Adrenal gland (tissue), 5 donors: Measurements from ENCODE around the gene OSBP2.

Experiments
- CTCF ChIP-seq, 6 experiments: fragments of 450-650 bp in 4 of 6; fragments of 200-600 bp in 2 of 6; sonication (generic) in 1 of 6; IDR thresholded peaks; 1 replicate in 5 of 6; 2 replicates in 1 of 6; pipeline versions ENCODE4 v1.5.1 to v1.8.0; 2016 to 2021; ENCODE audit warnings: antibody characterized with exemption in 6 of 6, mild to moderate bottlenecking in 2 of 6, moderate library complexity in 1 of 6
- POLR2A ChIP-seq, 2 donors: fragments of 450-650 bp; IDR thresholded peaks; one replicate each; pipeline ENCODE4 v1.6.1; 2017; ENCODE audit warnings: antibody characterized with exemption in 2 of 2, mild to moderate bottlenecking in 2 of 2, moderate library complexity in 1 of 2
- donor health status: DM: no; HTN: no; CAD: no.

DNA sequence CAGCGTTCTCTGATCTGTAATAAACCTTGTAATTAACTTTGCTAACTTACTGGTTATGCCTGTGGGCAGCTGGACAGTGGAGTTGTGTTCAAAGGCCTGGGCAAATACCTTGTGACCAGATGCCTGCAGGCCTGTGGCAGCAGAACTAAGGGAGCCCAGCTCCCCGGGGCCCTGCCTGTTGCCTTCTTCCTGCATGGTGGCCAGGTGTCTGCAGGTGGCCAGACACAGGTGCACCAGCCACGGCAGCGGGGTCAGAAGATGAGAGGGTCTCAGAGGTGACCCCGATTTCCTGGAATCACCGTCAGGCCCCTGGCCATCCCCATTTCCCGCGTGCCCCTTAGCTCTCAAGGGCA is 127.2 kb downstream of the OSBP2 start:
- TF ChIP-seq POLR2A (IDR thresholded peaks at IDR 0.05) = no peak
- no peak for TF ChIP-seq CTCF (IDR thresholded peaks at IDR 0.05)
